HEK293T (cell line): ENCODE data around the gene LYVE1.

Experiments used
- CTCF ChIA-PET: fragments of 350-600 bp; formaldehyde crosslinking; extraction: SDS; loops from one replicate; lab custom pipeline; 2021; ENCODE audit warnings: antibody characterized with exemption, inconsistent platforms; lab: Yijun Ruan, JAX
- POLR2A ChIA-PET: fragments of 350-600 bp; formaldehyde crosslinking; extraction: SDS; loops from one replicate; lab custom pipeline; 2020; ENCODE audit warnings: antibody characterized with exemption, inconsistent platforms; lab: Yijun Ruan, JAX
- DNase-seq: peaks from one replicate; pipeline ENCODE4 v3.0.0; 2012; ENCODE audit warnings: mixed read lengths; ENCODE audit errors: extremely low spot score
- ARNT ChIP-seq: fragments of 450-650 bp; IDR thresholded peaks from 2 replicates; pipeline ENCODE4 v1.6.1; 2017; ENCODE audit warnings: mild to moderate bottlenecking
- BHLHE40 ChIP-seq: fragments of 450-650 bp; IDR thresholded peaks from 2 replicates; pipeline ENCODE4 v1.6.1; 2016; ENCODE audit warnings: mild to moderate bottlenecking, moderate library complexity, borderline replicate concordance
- CTBP1 ChIP-seq: fragments of 450-650 bp; IDR thresholded peaks from 2 replicates; pipeline ENCODE4 v1.6.1; 2016; ENCODE audit warnings: borderline replicate concordance
- ELF4 ChIP-seq: fragments of 450-650 bp; IDR thresholded peaks from 2 replicates; pipeline ENCODE4 v1.6.1; 2017; ENCODE audit warnings: antibody characterized with exemption
- FOXA1 ChIP-seq: fragments of 450-650 bp; IDR thresholded peaks from 2 replicates; pipeline ENCODE4 v1.6.1; 2016; ENCODE audit warnings: mild to moderate bottlenecking
- FOXK2 ChIP-seq: fragments of 450-650 bp; IDR thresholded peaks from 2 replicates; pipeline ENCODE4 v1.6.1; 2016; ENCODE audit warnings: mild to moderate bottlenecking
- FOXM1 ChIP-seq: fragments of 450-650 bp; IDR thresholded peaks from 2 replicates; pipeline ENCODE4 v1.6.1; 2017; ENCODE audit warnings: mild to moderate bottlenecking, borderline replicate concordance
- HDGF ChIP-seq: fragments of 450-650 bp; IDR thresholded peaks from 2 replicates; pipeline ENCODE4 v1.6.1; 2017; ENCODE audit warnings: antibody characterized with exemption, borderline replicate concordance
- L3MBTL2 ChIP-seq: fragments of 450-650 bp; conservative IDR thresholded peaks from 2 replicates; pipeline ENCODE4 v1.6.1; 2016; ENCODE audit warnings: mild to moderate bottlenecking
- LEF1 ChIP-seq: fragments of 450-650 bp; IDR thresholded peaks from 2 replicates; pipeline ENCODE4 v1.6.1; 2017; ENCODE audit warnings: mild to moderate bottlenecking, borderline replicate concordance
- NFRKB ChIP-seq: fragments of 450-650 bp; IDR thresholded peaks from 2 replicates; pipeline ENCODE4 v1.6.1; 2016; ENCODE audit warnings: mild to moderate bottlenecking, moderate library complexity
- PKNOX1 ChIP-seq: fragments of 450-650 bp; IDR thresholded peaks from 2 replicates; pipeline ENCODE4 v1.6.1; 2016
- SP1 ChIP-seq: fragments of 450-650 bp; IDR thresholded peaks from 2 replicates; pipeline ENCODE4 v1.6.1; 2017
- SUZ12 ChIP-seq: fragments of 450-650 bp; IDR thresholded peaks from 2 replicates; pipeline ENCODE4 v1.6.1; 2016; ENCODE audit warnings: mild to moderate bottlenecking
- TARDBP ChIP-seq: fragments of 450-650 bp; IDR thresholded peaks from 2 replicates; pipeline ENCODE4 v1.6.1; 2016
- ZNF384 ChIP-seq: fragments of 450-650 bp; IDR thresholded peaks from 2 replicates; pipeline ENCODE4 v1.6.1; 2016

Gene LYVE1

GRCh38 chr11:10605941-10606381 is 37.5 kb upstream of the LYVE1 start:
- CTCF ChIA-PET = interaction anchor here (0.7 kb wide), 1 partner anchor 14 kb away, joined by 3 read pairs; no protein-coding TSS in a partner anchor
- POLR2A ChIA-PET = interaction anchor here (1.4 kb wide), 1 partner anchor 145 kb away, joined by 3 read pairs; the partner anchor contains the start of gene CTR9
- DNase-seq = peak; percentile 26
- TF ChIP-seq FOXK2 (no peak), CTBP1 (no peak), ZNF384 (no peak)

- TF ChIP-seq CTBP1 (no peak), FOXK2 (no peak), ELF4 (no peak), ARNT (no peak), HDGF (no peak), NFRKB (no peak), FOXA1 (no peak), L3MBTL2 (no peak), BHLHE40 (no peak), FOXM1 (no peak), SP1 (no peak), SUZ12 (no peak), ZNF384 (no peak)
- DNase-seq = no peak
- ChIA-PET CTCF (no interaction called here), POLR2A (interaction anchor here (1.4 kb wide), 1 partner anchor 146 kb away, joined by 3 read pairs; the partner anchor contains the start of gene CTR9)
Observed at GRCh38 chr11:10604798-10605197, 36.3 kb upstream of the LYVE1 start.

- TF ChIP-seq LEF1 = no peak
- no peak for TF ChIP-seq CTBP1
- no peak for TF ChIP-seq ARNT
- no peak for TF ChIP-seq BHLHE40
- no peak for TF ChIP-seq TARDBP
- TF ChIP-seq SP1 = no peak
- TF ChIP-seq HDGF = no peak
- no peak for TF ChIP-seq FOXM1
- no peak for TF ChIP-seq FOXA1
- no peak for DNase-seq
- POLR2A ChIA-PET = no interaction called here
- CTCF ChIA-PET = no interaction called here
Observed at GRCh38 chr11:10604340-10604748, 35.9 kb upstream of the LYVE1 start.

GRCh38 chr11:10603721-10604297 is 35.3 kb upstream of the LYVE1 start:
- DNase-seq = no peak
- ChIA-PET CTCF (no interaction called here), POLR2A (no interaction called here)
- TF ChIP-seq LEF1 (no peak), L3MBTL2 (no peak), CTBP1 (no peak), PKNOX1 (no peak), BHLHE40 (no peak), SUZ12 (no peak), HDGF (no peak), FOXA1 (no peak), SP1 (no peak), ELF4 (no peak), TARDBP (no peak), NFRKB (no peak), ARNT (no peak), FOXK2 (no peak), FOXM1 (no peak)

- ChIA-PET CTCF (no interaction called here), POLR2A (no interaction called here)
- DNase-seq = no peak
- TF ChIP-seq HDGF = no peak
- TF ChIP-seq SP1 = no peak
- TF ChIP-seq L3MBTL2 = no peak
- TF ChIP-seq ZNF384 = no peak
- no peak for TF ChIP-seq CTBP1
- TF ChIP-seq BHLHE40 = no peak
- TF ChIP-seq NFRKB = no peak
- no peak for TF ChIP-seq PKNOX1
- no peak for TF ChIP-seq LEF1
- no peak for TF ChIP-seq ELF4
- no peak for TF ChIP-seq TARDBP
Observed at GRCh38 chr11:10602945-10603344, 34.5 kb upstream of the LYVE1 start.

GRCh38 chr11:10602366-10602765 is 33.9 kb upstream of the LYVE1 start:
- CTCF ChIA-PET = no interaction called here
- POLR2A ChIA-PET = no interaction called here
- TF ChIP-seq ELF4 = no peak
- TF ChIP-seq BHLHE40 = no peak
- TF ChIP-seq ZNF384 = no peak
- no peak for TF ChIP-seq L3MBTL2
- no peak for TF ChIP-seq FOXM1
- TF ChIP-seq ARNT = no peak
- no peak for TF ChIP-seq FOXA1
- TF ChIP-seq CTBP1 = no peak
- no peak for TF ChIP-seq PKNOX1
- TF ChIP-seq SP1 = no peak
- no peak for TF ChIP-seq FOXK2
- TF ChIP-seq SUZ12 = no peak
- TF ChIP-seq LEF1 = no peak
- TF ChIP-seq NFRKB = no peak
- no peak for TF ChIP-seq HDGF
- no peak for TF ChIP-seq TARDBP
- no peak for DNase-seq
